Stimulated activated CD4-positive, alpha-beta T cell treated with anti-CD3 and anti-CD28 coated beads, Interleukin-1b, Interleukin-23, amount 100 ng/mL, for 1 hour (primary cell): Measurements from ENCODE around the gene CSTF3.

Experiments
- DNase-seq, 2 donors: peaks; one replicate each; pipeline ENCODE4 v3.0.0-alpha.2; 2020; ENCODE audit warnings: low read depth in 2 of 2

Gene CSTF3

GRCh38 chr11:33043221-33043830, 118.0 kb downstream of the CSTF3 start:
- no peak for DNase-seq

GRCh38 chr11:33040862-33041453, 120.3 kb downstream of the CSTF3 start:
- DNase-seq: no peak

- DNase-seq: no peak
Observed at GRCh38 chr11:33040033-33040861, 121.0 kb downstream of the CSTF3 start.

- peak in 1 of 2 donors; percentile 50 for DNase-seq
Observed at GRCh38 chr11:33039274-33040032, 121.8 kb downstream of the CSTF3 start, which contains the start of gene TCP11L1. TCP11L1 (plus strand) TSS chr11:33039572; CDS start chr11:33043774, 4,202 bp downstream.

GRCh38 chr11:33035011-33035410, 126.3 kb downstream of the CSTF3 start:
- no peak for DNase-seq
